GM21381 (cell line): ENCODE measurements around the gene PRODH2.
"Not testable (repeated sequence)": the region's sequence is repeated elsewhere in the genome, so short reads cannot be mapped to it uniquely, and the experiment has no call there.

Experiments used
- ATAC-seq: cut with Tn5 transposase; IDR thresholded peaks from one replicate; pipeline ENCODE4 v1.9.1; 2021; ENCODE audit warnings: mild to moderate bottlenecking, moderate library complexity; ENCODE audit not compliant: unreplicated experiment

The PRODH2 gene

DNA sequence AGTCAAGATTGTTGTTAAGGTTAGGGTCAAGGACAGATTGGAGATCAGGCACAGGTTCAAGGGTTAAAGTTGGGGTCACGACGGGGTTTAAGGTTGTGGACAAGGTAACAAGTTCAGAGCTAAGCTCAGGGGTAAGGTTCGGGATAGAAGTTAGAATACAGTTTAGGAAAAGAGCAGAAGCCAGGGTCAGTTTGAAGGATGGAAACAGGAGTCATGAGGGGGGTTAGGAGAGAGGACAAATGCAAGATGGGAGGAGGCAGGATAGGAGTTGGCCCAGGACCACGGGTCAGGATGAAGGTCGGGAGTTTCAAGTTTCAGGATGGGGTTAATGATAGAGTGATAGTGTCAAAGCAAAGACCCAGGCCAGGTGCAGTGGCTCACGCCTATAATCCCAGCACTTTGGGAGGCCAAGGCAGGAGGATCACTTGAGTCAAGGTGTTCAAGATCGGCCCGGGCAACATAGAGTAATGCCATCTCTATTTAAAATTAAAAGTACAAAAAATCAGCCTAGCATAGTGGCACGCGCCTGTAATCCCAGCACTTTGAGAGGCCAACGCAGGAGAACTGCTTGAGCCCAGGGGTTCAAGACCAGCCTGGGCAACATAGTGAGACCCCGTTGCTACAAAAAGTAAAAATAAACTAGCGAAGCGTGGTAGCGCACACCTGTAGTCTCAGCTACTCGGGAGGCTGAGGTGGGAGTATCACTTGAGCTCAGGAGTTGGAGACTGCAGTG, 32.0 kb upstream of the PRODH2 start:
- no peak for ATAC-seq

DNA sequence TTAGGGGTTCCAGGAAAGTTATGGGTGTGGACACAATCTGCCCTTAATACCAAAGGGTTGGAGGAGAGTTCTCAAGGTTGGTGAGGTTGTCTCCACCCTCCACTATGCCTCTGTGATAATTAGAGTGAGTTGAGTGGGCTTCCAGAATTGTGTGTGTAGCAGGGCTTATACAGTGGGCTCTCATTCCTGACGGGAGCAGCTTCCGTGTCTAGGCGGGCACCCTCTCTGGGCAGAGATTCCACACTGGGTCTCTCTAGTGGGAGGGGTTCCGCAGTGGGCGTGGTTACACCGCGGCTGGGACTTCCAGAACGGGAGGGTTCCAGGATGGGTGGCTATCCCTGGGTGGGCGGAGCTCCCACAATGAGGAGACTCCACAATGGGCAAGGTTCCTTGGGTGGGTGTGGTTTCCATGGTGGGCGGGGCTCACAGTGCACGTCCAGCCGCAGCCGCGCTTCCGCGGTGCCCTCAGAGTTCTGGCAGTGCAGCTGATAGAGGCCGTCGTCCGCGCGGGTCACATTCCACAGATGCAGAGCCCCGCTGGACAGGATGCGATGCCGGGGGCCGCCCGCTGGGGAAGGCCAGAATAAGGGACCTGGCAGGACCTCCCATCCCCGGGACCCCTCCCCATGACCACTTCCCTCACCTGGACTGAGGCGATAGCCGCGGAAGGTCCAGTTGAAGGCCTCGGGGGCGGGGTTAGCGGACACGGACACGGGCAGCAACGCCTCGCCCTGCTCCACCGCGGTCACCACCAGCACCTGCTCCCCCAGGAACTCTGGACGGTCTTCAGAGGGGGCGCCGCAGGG, 31.2 kb upstream of the PRODH2 start:
- no peak for ATAC-seq

DNA sequence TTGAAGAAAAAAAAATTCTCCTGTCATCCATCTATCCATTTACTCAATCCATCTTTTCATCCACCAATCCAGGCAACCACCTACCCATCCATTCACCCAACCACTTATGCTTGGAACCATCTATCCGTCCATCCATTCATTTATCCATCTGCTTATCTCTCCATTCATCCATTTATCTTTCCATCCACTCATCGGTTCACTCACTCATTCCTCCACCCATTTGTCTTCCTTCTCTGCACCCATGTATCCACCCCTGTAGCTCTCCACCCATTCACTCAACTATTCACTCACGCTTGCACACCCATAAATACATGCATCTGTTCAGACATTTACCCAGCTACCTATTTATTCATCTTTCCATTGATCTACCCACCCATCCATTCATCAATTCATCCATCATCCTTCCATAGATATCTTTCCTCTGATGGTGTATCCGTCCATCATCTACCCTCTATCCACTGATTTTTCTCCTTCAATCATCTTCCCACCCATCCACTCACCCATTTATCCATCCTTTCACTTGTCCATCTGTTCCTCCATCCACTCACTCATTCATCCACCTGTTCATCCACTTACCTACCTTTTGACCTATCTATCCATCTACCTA, 30.1 kb upstream of the PRODH2 start:
- ATAC-seq = no peak

DNA sequence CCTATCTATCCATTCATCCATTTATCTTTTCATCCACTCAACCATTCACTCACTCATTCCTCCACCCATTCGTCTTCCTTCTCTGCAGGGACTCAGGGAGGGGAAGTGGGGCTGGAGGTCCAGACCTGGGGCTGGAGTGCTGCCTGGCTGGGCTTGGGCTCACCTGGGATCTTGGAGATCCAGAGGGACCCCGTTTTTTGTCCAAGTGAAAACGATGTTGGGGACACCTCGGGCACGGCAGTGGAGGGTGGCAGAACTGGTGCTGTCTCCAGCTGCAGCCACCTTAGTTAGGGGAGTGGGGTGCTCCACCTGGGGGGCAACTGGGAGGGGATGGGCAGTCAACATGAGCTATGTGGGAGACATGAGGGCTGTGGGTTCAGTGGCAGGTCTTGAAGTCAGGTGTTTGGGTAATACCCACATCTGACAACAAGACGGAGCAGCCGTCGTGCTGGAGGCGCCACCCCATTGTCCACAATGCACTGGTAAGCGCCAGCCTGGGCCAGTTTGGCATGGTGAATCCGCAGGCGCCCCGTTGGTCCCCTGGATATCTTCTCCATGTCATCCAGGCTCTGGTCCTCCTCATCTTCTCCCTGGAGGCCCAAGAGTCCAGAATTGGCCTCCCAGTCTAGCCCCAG, 29.4 kb upstream of the PRODH2 start:
- ATAC-seq = no peak

DNA sequence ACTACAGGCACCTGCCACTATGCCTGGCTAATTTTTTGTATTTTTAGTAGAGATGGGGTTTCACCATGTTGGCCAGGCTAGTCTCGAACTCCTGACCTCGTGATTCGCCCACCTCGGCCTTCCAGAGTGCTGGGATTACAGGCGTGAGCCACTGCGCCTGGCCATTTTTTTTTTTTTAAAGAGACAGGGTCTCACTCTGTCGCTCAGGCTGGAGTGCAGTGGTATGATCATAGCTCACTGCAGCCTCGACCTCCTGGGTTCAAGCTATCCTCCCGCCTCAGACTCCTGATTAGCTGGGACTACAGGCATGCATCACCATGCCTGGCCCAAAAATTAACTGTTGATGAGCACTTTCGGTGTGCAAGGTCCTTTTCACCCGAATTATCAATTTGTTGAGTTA, 23.5 kb upstream of the PRODH2 start:
- ATAC-seq = not testable (repeated sequence)

DNA sequence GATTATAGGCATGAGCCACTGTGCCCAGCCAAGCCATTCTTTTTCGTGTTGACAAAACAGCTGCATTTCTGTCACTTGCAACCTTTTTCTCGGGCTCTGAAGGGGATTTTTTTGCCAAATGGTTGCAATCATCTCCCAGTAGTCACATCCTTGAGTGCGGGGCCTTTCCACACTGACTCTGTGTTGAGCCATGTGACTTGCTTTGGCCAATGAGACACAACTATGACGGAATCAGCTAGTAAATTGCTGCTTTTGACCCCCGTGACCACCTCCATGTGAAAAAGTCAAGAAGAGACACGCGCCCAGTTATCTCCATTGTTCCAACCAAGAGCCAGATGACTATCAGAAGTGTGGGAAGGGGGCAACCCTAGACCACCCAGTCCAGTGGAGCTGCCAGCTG, 21.3 kb upstream of the PRODH2 start:
- ATAC-seq = no peak

DNA sequence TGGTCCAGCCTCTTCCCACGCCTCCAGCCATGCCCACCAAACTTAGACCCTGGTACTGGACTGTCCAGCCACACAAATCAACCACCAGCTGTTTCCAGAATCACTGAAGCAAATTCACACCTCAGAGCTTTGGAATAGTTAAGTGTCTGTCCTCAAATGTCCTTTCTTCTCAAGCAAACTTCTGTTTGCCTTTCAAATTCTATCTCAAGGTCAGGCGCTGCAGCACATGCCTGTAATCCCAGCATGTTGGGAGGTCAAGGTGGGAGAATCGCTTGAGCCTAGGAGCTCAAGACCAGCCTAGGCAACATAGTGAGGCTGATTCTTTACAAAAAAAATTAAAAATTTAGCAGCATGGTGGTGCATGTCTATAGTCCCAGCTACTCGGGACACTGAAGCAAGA, 19.4 kb upstream of the PRODH2 start:
- ATAC-seq = no peak

DNA sequence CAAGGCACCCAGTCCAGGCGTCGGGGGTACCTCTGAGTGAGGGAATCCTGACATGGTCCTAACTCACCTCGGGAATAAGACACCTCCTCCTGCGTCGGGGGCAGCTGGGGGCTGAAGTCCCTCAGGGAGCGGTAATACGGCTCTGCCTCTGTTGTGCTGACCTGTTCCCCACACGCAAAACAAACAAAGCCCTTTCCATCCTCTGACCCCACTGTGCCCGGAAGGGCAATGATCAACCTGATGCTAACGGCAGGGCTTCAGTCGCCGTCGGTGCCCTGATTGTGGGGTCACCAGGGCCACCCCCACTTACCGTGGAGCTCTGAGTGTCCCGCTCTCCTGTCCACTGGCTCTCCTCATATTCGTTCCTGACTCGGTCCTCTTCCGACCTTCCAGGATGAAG, 18.3 kb upstream of the PRODH2 start:
- ATAC-seq = no peak

DNA sequence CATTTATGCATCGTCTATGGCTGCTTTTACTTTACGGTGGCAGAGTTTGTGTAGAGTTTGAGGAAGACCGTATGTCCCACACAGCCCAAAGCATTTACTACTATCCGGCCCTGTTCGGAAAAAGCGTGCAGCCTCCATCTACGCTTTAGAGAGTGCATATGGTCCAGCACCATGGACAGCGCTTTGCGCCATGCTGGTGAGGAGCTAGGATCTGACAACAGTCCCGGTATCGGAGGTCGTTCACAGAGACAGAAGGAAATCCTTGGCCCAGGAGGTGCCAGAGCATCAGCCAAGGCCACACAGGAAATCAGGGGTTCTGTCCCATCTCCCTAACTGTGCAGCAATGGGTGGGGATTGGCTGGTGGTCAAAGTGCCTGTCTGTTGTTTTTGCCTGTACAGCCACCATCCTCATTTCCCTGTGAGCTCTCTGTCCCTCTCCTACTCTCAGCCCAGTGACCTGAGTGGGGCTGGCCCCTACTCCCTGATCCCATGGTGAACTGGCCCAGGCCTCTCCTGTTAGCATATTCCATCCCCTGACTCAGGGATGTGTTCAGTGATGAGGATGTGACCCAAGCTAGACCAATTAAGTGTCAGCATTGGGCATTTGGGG, 16.2 kb upstream of the PRODH2 start:
- ATAC-seq = no peak

DNA sequence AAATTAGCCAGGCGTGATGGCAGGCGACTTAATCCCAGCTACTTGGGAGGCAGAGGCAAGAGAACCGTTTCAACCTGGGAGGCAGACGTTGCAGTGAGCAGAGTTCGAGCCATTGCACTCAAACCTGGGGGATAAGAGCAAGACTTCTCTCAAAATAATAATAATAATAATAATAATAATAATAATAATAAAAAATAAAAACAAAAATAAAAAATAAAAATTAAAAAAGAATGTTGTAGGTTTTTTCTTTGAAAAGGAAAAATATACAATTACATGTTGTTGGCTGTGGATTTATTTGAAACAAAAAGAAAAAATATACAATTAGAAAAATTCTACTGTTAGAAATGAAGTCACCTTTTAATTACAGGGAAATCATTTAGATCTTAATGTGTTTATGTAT, 11.5 kb upstream of the PRODH2 start:
- ATAC-seq = no peak

DNA sequence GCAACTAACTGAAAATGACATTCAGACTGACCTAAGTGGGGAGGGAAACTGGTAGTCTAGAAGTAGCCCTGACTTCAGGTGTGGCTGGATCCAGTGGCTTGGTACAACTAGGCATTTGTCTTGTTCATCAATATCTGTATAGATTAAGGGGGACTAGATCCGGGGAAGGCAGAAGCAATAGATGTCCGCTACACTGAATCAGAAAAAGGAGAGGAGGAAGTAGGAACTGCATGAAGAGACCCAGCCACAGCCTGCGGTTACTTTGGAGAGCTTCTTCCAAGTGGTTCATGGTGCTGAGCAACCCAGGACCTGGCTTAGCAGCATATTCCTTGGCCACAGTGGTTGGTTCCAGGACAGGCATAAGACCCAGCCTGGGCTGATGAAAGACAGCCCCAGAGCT, 9.9 kb upstream of the PRODH2 start:
- ATAC-seq = no peak

DNA sequence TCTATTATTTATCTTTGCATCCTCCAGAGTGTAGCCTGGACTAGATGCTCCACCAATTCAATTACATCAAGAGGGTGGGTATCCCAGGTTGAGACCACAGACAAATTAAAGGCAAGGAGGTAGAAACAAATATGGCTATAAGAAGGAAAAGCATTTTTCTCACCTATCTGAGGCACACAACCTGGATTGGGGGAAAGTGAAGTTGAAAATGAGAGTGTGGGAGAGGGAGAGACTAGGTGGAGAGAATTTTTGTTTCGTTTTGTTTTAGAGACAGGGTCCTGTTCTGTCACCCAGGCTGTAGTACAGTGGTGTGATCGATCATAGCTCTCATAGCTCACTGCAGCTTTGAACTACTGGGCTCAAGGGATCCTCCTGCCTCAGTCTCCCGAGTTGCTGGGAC, 5.8 kb upstream of the PRODH2 start:
- ATAC-seq = no peak

DNA sequence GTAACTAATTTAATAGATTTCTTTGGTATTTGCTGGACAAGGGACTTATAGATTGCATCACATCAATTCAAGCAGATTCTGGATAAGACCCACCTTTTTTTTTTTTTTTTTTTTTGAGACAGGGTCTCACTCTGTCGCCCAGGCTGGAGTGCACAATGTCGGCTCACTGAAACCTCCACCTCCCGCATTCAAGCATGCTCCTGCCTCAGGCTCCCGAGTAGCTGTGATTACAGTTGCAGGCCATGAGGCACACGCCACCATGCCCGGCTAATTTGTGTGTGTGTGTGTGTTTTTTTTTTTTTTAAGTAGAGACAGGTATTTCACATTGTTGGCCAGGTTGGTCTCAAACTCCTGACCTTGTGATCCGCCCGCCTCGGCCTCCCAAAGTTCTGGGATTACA, 4.2 kb upstream of the PRODH2 start:
- no peak for ATAC-seq

DNA sequence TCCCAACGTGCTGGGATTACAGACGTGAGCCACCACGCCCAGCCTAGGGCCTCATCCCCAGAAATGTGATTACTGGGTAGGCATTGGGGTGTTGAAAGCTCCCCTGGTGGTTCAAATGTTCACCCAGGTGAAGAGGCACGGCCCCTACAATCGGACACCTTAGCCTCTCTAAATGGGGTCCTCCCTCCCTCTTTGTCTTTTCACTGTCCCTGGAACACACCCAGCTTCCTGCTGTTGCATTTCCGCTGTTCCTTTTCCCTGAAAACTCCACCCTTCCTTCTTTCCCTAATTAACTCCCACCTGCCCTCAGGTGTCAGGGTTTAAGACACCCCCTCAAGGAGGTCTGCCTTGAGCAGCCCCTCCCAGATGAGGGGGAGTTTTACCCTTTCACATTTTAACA, 3.6 kb upstream of the PRODH2 start:
- ATAC-seq = no peak

DNA sequence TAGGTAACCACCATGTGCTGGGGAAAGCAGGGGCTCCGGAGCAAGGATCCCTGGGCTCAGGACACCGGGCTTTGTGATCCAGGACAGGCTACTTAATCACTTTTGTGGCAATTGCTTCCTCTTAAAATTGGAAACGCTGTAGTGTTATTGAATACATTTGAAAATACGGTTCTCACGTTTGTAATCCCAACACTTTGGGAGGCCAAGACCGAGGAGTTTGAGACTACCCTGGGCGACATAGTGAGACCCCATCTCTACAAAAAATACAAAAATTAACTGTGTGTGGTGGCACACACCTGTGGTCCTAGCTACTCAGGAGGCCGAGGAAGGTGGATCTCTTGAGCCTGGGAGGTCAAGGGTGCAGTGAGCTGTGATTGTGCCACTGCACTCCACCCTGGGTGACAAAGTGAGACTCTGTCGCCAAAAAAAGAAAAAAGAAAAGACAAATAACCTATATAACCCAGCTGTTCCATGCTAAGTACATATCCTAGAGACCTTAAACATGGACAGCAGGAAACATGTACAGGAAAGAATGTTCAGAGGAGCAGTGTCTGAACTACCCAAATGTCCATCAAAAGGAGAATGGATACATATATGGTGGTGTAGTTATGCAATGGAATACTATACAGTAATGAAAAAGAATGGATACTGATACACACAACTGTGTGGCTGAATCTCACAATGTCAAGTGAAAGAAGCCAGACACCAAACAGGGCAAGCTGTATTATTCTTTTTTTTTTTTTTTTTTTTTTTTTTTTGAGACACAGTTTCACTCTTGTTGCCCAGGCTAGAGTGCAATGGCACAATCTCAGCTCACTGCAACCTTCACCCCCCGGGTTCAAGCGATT, 622 bp upstream of the PRODH2 start:
- ATAC-seq = no peak

DNA sequence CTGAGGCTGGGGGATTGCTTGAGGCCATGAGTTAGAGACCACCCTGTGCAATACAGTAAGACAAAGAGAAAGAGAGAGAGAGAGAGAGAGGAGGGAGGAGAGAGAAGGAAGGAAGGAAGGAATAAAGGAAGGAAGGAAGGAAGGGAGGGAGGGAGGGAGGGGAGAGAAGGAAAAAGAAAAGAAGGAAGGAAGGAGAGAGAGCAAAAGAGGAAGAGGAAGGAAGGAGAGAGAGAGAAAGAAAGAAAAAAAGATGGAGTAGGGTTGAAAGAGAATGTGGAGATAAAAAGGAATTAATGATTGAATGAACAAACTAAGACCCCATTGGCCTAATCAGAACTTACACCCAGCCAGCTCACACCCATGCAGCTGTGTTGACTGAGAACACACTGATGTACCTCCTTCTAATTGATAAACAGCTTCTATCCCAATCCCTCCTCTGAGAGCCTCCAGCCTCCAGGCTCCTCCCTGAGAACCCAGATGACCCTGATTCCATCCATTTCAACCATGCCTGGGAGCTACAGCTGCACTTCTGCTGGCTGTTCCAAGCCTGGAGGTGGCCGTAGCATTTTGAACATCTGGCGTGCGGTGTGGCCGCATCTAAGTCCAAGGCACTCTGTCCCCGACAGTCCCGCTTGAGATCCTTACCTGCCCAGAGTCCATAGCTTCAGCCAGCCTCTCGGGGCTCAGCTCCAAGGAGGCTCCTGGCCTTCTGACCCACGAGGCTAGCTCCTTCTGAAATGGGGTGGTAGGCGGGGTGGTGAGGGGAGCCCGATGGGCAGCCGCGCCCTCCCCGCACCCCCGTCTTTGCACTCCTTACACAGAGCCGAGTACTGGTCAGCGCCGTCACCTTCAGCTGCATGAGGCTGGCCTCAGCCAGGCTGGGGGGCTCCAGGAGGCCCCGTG, 1.1 kb downstream of the PRODH2 start:
- ATAC-seq = no peak

DNA sequence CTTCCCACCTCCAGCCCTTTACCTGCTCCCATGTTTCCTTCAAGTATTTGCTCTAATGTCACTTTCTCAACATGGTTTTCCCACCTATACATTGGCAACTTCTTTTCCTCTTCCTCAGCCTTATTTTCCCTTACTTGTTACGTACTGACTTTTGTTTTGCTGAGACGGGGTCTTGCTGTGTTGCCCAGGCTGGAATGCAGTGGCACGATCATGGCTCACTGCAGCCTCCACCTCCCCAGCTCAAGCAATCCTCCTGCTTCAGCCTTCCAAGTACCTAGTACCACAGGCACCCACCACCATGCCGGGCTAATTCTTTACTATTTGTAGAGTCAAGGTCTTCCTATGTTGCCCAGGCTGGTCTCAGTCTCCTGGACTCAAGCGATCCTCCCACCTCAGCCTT, 5.0 kb downstream of the PRODH2 start:
- ATAC-seq = no peak

DNA sequence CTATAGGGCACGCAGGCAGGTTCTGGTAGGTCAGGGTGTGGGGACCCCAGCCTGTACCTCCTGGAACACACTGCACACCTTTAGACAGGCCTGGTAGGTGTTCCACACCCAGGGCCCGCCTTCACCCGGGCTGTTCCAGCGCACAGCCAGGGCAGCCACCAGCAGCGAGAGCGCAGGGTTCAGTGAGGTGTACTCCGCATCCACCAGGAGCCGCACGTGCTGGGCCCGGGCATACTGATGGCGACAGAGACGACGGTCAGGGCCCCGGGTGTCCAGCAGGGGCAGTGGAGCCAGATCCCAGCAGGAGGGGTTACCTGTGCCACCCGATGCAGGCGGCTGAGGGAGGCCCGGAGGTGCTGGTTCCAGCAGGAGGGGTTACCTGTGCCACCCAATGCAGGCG, 6.0 kb downstream of the PRODH2 start:
- no peak for ATAC-seq

DNA sequence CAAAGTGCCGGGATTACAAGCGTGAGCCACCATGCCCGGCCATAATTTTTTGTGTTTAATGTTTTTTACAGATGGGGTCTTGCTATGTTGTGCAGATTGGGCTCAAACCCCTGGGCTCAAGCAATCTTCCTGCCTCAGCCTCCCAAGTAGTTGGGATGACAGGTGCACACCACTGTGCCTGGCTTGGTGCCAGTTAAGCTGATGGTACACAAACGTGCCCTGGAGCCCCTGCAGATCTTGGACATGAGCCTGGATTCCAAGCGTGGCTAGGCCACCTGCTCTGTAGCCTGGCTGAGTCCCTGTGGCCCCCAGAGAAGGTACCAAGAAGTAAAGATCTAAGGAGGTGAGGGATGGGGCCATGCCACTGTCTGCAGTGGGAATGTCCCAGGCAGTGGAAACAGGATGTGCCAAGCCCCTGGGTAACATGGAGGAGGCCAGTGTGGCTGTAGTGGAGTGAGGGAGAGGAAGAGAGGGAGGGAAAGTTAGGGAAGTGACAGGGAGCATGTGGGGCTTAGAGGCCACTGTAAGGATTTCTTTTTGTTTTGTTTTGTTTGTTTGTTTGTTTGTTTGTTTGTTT, 7.0 kb downstream of the PRODH2 start:
- ATAC-seq = no peak
